Neural cell (in vitro differentiated cells): ENCODE results near the gene STK24. TPM values are rescaled to one million over a fixed set of nuclear protein-coding genes. Genes with fewer than 3 reads are reported as not detected.
"Not testable (repeated sequence)": the region's sequence is repeated elsewhere in the genome, so short reads cannot be mapped to it uniquely, and the experiment has no call there.

ENCODE experiments used
- H2AFZ ChIP-seq: fragments of 200-600, 300-800 bp; sonication (generic), shearing (Covaris generic); 2 replicates; pipeline ENCODE4 v1.6.0; 2014; ENCODE audit warnings: low read depth, mild to moderate bottlenecking, antibody characterized with exemption, low read length, moderate library complexity
- H3F3A ChIP-seq: fragments of 200-600 bp; shearing (Covaris generic); 2 replicates; pipeline ENCODE4 v1.6.1; 2016; ENCODE audit warnings: mild to moderate bottlenecking, moderate library complexity, mixed read lengths, antibody characterized with exemption, low read length; ENCODE audit not compliant: insufficient read depth, poor library complexity, severe bottlenecking
- H3K27ac ChIP-seq: fragments of 200-600, 300-800 bp; sonication (generic), shearing (Covaris generic); 2 replicates; pipeline ENCODE4 v1.5.1; 2014; ENCODE audit warnings: mild to moderate bottlenecking, low read length, moderate library complexity
- H3K27me3 ChIP-seq: fragments of 300-800, 200-600 bp; sonication (generic), shearing (Covaris generic); 2 replicates; pipeline ENCODE4 v1.6.0; 2014; ENCODE audit warnings: mild to moderate bottlenecking, low read depth, low read length, moderate library complexity; ENCODE audit not compliant: insufficient read depth
- H3K36me3 ChIP-seq: fragments of 300-800, 200-600 bp; sonication (generic), shearing (Covaris generic); 2 replicates; pipeline ENCODE4 v1.5.1; 2014; ENCODE audit warnings: mild to moderate bottlenecking, antibody characterized with exemption, low read length, moderate library complexity; ENCODE audit not compliant: insufficient read depth
- H3K4me2 ChIP-seq: fragments of 300-800, 200-600 bp; sonication (generic), shearing (Covaris generic); 2 replicates; pipeline ENCODE4 v1.6.0; 2014; ENCODE audit warnings: mild to moderate bottlenecking, low read length
- H3K4me3 ChIP-seq: fragments of 300-800, 200-600 bp; sonication (generic), shearing (Covaris generic); 2 replicates; pipeline ENCODE4 v1.5.1; 2014; ENCODE audit warnings: mild to moderate bottlenecking, low read length, moderate library complexity
- H3K79me2 ChIP-seq: fragments of 200-600 bp; shearing (Covaris generic); replicated peaks from 2 replicates; pipeline ENCODE4 v1.6.0; 2014; ENCODE audit warnings: mild to moderate bottlenecking, low read length, moderate library complexity; ENCODE audit not compliant: insufficient read depth
- H3K9ac ChIP-seq: fragments of 300-800, 200-600 bp; sonication (generic), shearing (Covaris generic); 2 replicates; pipeline ENCODE4 v1.6.1; 2016; ENCODE audit warnings: mild to moderate bottlenecking, low read length, mixed read lengths
- H3K9me2 ChIP-seq: fragments of 200-600 bp; shearing (Covaris generic); 2 replicates; pipeline ENCODE4 v1.6.1; 2016; ENCODE audit warnings: mild to moderate bottlenecking, low read length, mixed read lengths; ENCODE audit not compliant: insufficient read depth
- H3K9me3 ChIP-seq: fragments of 200-600, 300-800 bp; sonication (generic), shearing (Covaris generic); 2 replicates; pipeline ENCODE4 v1.6.1; 2016; ENCODE audit warnings: mild to moderate bottlenecking, mixed run types, low read length, moderate library complexity, mixed read lengths
- H4K20me1 ChIP-seq: fragments of 200-600 bp; shearing (Covaris generic); 2 replicates; pipeline ENCODE4 v1.6.1; 2016; ENCODE audit warnings: mild to moderate bottlenecking, mixed run types; ENCODE audit not compliant: insufficient read depth
- CTCF ChIP-seq: fragments of 450-650 bp; IDR thresholded peaks from 2 replicates; pipeline ENCODE4 v1.5.1; 2014; ENCODE audit warnings: antibody characterized with exemption, mild to moderate bottlenecking, moderate library complexity; ENCODE audit not compliant: poor library complexity, severe bottlenecking
- EP300 ChIP-seq: fragments of 450-650 bp; conservative IDR thresholded peaks from 2 replicates; pipeline ENCODE4 v1.6.1; 2014; ENCODE audit warnings: antibody characterized with exemption, mild to moderate bottlenecking, moderate library complexity; ENCODE audit not compliant: poor library complexity, severe bottlenecking
- EZH2 ChIP-seq: fragments of 200-600, 300-800 bp; shearing (Covaris generic), sonication (generic); IDR thresholded peaks from 2 replicates; pipeline ENCODE4 v1.6.1; 2014; ENCODE audit warnings: antibody characterized with exemption, low read length, borderline replicate concordance, mild to moderate bottlenecking; ENCODE audit not compliant: insufficient read depth, poor library complexity, severe bottlenecking
- MXI1 ChIP-seq: fragments of 450-650 bp; conservative IDR thresholded peaks from 2 replicates; pipeline ENCODE4 v1.6.1; 2014; ENCODE audit warnings: antibody characterized with exemption, mild to moderate bottlenecking; ENCODE audit not compliant: poor library complexity, severe bottlenecking
- POLR2AphosphoS5 ChIP-seq: IDR thresholded peaks from 2 replicates; pipeline ENCODE4 v1.6.1; 2012
- RAD21 ChIP-seq: fragments of 450-650 bp; conservative IDR thresholded peaks from 2 replicates; pipeline ENCODE4 v1.6.1; 2014; ENCODE audit warnings: antibody characterized with exemption, mild to moderate bottlenecking, moderate library complexity
- REST ChIP-seq: IDR thresholded peaks from 2 replicates; pipeline ENCODE4 v1.6.1; 2012; ENCODE audit warnings: borderline replicate concordance
- SMC3 ChIP-seq: fragments of 450-650 bp; conservative IDR thresholded peaks from 2 replicates; pipeline ENCODE4 v1.6.1; 2014; ENCODE audit warnings: antibody characterized with exemption, mild to moderate bottlenecking, moderate library complexity; ENCODE audit not compliant: poor library complexity
- TAF1 ChIP-seq: IDR thresholded peaks from 2 replicates; pipeline ENCODE4 v1.6.1; 2012; ENCODE audit warnings: low read depth
- polyA plus RNA-seq: library from polyadenylated mRNA; depleted of rRNA; stranded (reverse); fragments of >200 nt; gene quantifications from 2 replicates; pipeline ENCODE4 v1.2.3, GENCODE V29; 2014

STK24 gene
- polyA plus RNA-seq, 1 donor from 2014 or later = 66.0 TPM

- not testable (repeated sequence) for H4K20me1 ChIP-seq, H3K27me3 ChIP-seq, H3K9ac ChIP-seq, H3F3A ChIP-seq, H3K27ac ChIP-seq, H3K9me3 ChIP-seq, H3K9me2 ChIP-seq, H3K4me2 ChIP-seq, H3K4me3 ChIP-seq, H2AFZ ChIP-seq, H3K36me3 ChIP-seq, H3K79me2 ChIP-seq
Observed at GRCh38 chr13:98624589-98624988, 47.7 kb upstream of the STK24 start.

GRCh38 chr13:98622931-98623331 lies 46.0 kb upstream of the STK24 start:
- Histone ChIP-seq H3K27ac (no peak overlapping the region), H2AFZ (no peak overlapping the region), H3K79me2 (no peaks in the 10 kb centered on the region)

GRCh38 chr13:98619556-98619955 lies 42.6 kb upstream of the STK24 start:
- Histone ChIP-seq H2AFZ (no peak overlapping the region), H3K9ac (no peak overlapping the region), H3K36me3 (no peaks in the 10 kb centered on the region), H3K27me3 (no peaks in the 10 kb centered on the region), H3F3A (no peaks in the 10 kb centered on the region), H3K27ac (no peak overlapping the region), H3K9me2 (no peaks in the 10 kb centered on the region), H4K20me1 (no peaks in the 10 kb centered on the region), H3K4me2 (no peak overlapping the region), H3K4me3 (no peak overlapping the region), H3K9me3 (no peaks in the 10 kb centered on the region), H3K79me2 (no peaks in the 10 kb centered on the region)
- TF ChIP-seq EP300 = no peak
- TF ChIP-seq POLR2AphosphoS5 = no peak
- TF ChIP-seq MXI1 = no peak
- TF ChIP-seq CTCF = no peak
- no peak for TF ChIP-seq EZH2
- TF ChIP-seq RAD21 = no peak
- no peak for TF ChIP-seq REST
- TF ChIP-seq SMC3 = no peak
- TF ChIP-seq TAF1 = no peak

More at GRCh38 chr13:98622931-98623331, 46.0 kb upstream of the STK24 start:
- Histone ChIP-seq H3K4me3 (no peak overlapping the region), H3K9me2 (no peaks in the 10 kb centered on the region), H3K27me3 (no peaks in the 10 kb centered on the region), H3K9ac (no peak overlapping the region), H3K9me3 (no peaks in the 10 kb centered on the region), H3K4me2 (no peak overlapping the region), H3K36me3 (no peaks in the 10 kb centered on the region), H4K20me1 (no peaks in the 10 kb centered on the region), H3F3A (no peaks in the 10 kb centered on the region)
- TF ChIP-seq REST = no peak

GRCh38 chr13:98615595-98615994 lies 38.7 kb upstream of the STK24 start:
- not testable (repeated sequence) for H3K4me2 ChIP-seq, H2AFZ ChIP-seq, H3K9me2 ChIP-seq, H3K27ac ChIP-seq, H3K4me3 ChIP-seq, H3K9me3 ChIP-seq, H3K9ac ChIP-seq, H3F3A ChIP-seq, H3K79me2 ChIP-seq, H4K20me1 ChIP-seq, H3K36me3 ChIP-seq, H3K27me3 ChIP-seq
